ENCODE results near the gene IFIT1B.

DNA sequence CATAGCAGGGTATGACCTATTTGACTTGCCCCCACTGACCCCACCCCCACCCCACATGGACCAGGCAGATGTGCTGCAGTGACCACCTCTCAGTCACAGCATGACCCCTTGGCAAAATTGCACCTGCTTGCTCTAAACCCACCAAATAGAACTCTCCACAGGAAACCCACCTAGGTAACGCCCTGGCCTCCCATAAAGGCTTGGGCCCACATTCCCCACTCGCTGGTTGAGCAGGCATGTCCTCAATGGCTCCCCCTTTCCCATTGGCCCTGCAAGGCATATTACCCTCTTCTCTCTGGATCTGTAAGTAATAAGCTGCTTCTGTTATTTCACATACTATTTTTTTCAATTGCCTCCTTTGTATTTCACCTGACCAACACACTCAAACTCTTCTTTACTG, 17.3 kb downstream of the IFIT1B start:
- TF ChIP-seq POLR2A (IDR thresholded peaks at IDR 0.05) (no peak), POLR2AphosphoS5 (IDR thresholded peaks at IDR 0.05) (no peak)
- TF ChIP-seq, protein P1, sequence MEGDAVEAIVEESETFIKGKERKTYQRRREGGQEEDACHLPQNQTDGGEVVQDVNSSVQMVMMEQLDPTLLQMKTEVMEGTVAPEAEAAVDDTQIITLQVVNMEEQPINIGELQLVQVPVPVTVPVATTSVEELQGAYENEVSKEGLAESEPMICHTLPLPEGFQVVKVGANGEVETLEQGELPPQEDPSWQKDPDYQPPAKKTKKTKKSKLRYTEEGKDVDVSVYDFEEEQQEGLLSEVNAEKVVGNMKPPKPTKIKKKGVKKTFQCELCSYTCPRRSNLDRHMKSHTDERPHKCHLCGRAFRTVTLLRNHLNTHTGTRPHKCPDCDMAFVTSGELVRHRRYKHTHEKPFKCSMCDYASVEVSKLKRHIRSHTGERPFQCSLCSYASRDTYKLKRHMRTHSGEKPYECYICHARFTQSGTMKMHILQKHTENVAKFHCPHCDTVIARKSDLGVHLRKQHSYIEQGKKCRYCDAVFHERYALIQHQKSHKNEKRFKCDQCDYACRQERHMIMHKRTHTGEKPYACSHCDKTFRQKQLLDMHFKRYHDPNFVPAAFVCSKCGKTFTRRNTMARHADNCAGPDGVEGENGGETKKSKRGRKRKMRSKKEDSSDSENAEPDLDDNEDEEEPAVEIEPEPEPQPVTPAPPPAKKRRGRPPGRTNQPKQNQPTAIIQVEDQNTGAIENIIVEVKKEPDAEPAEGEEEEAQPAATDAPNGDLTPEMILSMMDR (IDR thresholded peaks at IDR 0.05 in 8 of 11, conservative IDR thresholded peaks at IDR 0.05 in 3 of 11), result no peak

All from spleen (tissue), 7 donors.